ENCODE data around the gene C11orf24.

DNA sequence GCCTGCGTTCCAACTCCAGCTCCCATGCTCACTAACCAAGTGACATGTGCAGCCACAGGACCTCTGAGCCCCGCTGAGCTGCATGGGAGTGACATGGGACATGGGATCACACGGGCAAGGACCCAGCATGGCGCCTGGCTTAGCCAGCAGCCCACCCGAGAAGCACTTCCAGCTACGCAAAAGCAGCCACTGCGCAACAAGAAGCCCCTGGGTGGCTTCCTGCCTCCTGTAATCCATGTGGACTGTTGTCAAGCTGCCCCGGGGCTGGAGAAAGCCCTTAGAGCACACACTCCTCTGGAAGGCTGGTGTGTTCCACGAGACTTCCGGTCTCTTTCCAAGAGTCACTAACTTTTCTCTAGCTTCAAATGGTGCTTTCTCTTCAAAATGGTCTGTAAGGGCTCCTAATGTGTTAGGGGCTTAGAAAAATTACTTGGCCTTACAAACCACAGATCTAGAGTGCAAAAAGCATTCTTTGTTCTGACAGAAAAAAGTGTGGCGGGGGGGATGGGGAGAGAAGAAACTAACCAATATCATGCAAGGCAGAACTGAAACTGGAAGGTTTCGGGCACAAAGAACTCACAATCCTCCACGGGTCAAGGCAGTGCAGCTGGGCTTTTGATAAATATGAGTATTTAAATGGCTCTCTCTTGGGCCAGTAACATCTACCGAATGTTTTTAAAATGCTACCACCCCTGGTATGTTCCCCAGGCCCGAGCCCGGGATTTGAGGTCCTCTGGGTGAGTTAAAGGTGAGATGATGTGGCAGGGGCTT, 5.5 kb downstream of the C11orf24 start:
- TF ChIP-seq, protein P1, sequence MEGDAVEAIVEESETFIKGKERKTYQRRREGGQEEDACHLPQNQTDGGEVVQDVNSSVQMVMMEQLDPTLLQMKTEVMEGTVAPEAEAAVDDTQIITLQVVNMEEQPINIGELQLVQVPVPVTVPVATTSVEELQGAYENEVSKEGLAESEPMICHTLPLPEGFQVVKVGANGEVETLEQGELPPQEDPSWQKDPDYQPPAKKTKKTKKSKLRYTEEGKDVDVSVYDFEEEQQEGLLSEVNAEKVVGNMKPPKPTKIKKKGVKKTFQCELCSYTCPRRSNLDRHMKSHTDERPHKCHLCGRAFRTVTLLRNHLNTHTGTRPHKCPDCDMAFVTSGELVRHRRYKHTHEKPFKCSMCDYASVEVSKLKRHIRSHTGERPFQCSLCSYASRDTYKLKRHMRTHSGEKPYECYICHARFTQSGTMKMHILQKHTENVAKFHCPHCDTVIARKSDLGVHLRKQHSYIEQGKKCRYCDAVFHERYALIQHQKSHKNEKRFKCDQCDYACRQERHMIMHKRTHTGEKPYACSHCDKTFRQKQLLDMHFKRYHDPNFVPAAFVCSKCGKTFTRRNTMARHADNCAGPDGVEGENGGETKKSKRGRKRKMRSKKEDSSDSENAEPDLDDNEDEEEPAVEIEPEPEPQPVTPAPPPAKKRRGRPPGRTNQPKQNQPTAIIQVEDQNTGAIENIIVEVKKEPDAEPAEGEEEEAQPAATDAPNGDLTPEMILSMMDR (IDR thresholded peaks at IDR 0.05), result no peak
- TF ChIP-seq POLR2A (IDR thresholded peaks at IDR 0.05) (no peak), EP300 (IDR thresholded peaks at IDR 0.05) (no peak)
